HG03378 (cell line): Measurements from ENCODE around the gene DOCK2.

Experiments
- ATAC-seq: cut with Tn5 transposase; IDR thresholded peaks from one replicate; pipeline ENCODE4 v1.9.1; 2021; ENCODE audit warnings: mild to moderate bottlenecking, moderate library complexity; ENCODE audit not compliant: unreplicated experiment

The DOCK2 gene

GRCh38 chr5:169686137-169686536, 49.1 kb downstream of the DOCK2 start:
- peak; percentile 64 for ATAC-seq

- ATAC-seq = no peak
Measured at GRCh38 chr5:169688106-169688505, 51.0 kb downstream of the DOCK2 start.

DNA sequence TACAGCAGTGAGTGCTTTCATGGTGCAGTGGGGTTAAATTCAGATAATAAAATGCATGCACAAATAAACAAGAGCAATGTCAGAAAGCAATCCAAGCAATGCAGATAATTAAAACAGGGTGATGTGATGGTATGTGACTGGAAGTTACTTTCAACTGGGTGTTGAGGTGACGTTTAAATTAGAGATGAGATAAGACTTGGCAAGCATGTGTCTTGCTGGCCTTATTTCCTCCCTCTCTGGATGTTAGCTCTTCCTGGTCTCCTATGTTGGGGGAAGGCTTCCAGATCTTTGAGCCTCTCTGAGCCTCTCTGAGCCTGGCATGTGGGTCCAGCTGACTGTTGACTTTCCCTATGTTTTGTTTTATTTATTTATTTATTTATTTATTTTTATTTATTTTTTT, 54.4 kb downstream of the DOCK2 start:
- ATAC-seq = no peak

- ATAC-seq = no peak
Measured at GRCh38 chr5:169694091-169694625, 57.1 kb downstream of the DOCK2 start.

GRCh38 chr5:169695025-169695625, 58.0 kb downstream of the DOCK2 start:
- no peak for ATAC-seq

DNA sequence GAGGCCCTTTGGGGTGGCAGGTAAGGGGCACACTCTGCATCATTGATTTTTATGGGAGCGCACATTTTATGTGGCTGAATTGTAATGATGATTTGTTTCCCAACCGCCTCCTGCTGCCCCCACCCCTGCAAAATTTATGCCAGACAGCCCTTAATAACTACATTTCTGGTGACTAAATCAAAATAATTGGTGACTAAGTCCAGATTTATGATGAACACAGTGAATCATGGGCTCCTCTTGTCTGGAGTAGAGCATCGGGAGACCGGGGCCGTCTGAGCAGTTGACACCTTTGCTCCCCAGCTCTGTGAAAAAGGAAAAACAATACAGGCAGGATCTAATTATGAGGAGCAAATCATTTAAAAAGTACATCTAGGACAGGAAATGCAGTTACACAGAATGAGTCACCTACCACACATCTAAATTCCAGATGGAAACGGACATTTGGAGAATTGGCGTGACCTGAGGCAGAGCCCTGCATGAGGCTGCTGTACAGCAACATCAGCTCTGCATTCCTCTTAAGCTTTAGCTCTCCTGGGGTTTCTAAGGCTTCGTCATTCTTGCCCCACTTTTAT, 58.9 kb downstream of the DOCK2 start:
- no peak for ATAC-seq

- ATAC-seq = no peak
Measured at GRCh38 chr5:169696621-169697510, 59.8 kb downstream of the DOCK2 start.

DNA sequence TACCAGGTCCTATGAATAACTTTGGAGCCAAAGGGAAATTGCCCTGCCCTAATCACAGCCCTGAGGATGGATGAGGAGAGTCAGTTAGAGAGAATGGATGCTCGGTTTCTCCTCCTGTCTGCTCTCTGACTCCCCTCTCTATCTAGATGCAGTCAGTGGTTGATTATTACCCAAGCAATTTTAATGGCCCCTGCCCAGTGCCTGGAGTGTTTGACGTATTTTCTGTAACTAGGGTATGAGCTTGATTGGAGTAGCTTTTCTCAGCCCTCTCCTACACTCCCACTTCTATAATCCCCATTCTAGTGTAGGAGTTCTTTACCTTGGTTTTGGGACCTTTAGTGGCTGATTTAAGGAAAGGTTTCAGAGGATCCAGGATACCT, 60.4 kb downstream of the DOCK2 start:
- no peak for ATAC-seq

DNA sequence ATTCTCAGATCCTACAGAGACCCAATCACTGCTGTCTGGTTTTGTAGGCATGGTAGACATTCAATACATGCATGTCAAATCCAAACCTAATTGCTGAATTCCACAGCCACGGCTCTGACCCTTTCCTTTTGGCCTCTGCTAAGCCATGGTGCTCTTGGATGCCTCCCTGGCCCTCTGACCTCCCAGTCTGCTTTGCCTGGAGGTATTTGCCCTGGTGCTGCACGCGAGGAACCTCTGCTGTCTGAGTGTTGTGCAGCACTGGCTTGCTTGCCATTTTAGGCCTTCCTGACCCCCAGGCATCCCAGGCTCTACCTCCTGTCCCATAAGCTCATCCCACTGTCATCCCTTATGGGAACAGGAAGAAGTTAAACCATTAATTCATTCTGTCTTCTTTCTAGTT, 60.9 kb downstream of the DOCK2 start:
- no peak for ATAC-seq

DNA sequence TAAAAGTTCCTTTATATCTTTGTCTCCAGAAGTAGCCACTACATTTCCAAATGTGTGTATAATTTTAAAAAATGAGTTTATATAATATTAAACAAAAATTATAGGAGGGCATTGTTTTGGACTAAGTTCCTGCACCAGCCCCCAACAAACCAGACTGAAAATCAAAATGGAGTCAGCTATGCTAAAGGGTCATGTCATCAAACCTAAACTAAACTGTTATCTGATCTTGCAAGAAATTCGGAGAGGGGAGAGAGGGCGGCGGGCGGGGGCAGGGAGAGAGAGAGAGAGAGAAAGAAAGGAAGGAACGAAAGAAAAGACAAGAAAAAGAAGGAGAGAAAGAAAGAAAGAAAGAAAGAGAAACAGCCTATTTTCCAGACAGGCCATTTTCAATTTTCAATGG, 63.5 kb downstream of the DOCK2 start:
- no peak for ATAC-seq

DNA sequence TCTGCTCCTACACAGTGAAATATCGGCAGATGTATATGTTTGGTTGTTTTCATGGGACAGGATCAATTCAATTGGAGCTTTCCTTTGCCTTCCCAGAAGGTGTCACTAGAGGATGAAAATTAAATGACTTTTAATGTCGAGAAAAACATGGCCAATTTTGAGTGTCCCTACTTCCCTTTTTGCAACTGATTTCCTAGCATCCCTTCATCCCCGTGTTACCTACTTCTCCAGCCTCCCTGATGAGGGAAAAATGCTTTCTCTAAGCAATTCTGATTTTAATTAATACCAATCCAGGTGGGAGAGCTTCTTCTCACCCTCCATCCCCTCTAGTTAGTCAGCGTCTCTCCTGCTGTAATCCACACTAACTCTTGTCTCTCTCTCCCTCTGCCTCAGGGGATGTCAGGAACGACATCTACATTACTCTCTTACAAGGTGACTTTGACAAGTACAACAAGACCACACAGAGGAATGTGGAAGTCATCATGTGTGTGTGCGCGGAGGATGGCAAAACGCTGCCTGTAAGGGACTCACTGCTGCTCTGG, 64.9 kb downstream of the DOCK2 start:
- no peak for ATAC-seq

GRCh38 chr5:169702693-169703481, 65.8 kb downstream of the DOCK2 start:
- peak; percentile 87 for ATAC-seq

DNA sequence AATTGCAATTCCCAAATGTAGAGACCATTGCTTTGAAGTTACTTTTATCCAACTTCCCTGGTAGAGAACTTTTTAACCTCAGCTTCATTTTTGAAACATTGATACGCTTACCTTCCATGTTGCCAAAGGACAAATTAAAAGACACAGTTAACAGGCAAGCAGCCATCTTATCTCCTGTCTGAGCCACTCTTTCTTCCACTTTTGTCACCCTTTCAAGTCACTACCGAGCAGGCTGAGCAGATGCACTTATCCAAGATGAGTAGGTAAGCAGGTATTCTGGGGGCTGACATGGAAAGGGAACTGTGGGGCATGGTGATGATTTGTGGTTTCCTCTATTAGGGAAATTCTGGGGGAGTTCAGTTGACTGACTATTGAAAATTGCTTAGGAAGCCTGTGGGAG, 66.7 kb downstream of the DOCK2 start:
- no peak for ATAC-seq

DNA sequence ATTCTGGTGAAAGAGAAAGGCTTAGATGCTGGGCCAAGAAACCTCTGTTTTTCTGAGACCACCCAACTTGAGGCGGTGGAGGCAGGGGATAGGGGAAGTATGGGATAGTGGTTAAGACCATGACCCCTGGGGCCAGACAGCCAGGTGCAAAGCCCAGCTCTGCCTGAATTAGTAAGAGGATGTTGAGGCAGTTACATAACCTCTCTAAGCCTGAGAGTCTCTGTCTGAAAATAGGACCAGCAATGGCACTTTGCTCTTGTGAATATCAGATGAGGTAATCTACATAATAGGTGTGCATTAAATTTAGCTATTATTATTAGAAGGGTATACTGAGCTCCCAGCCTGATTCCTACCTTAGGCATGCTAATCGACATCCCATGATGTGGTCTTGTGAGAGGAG, 68.2 kb downstream of the DOCK2 start:
- ATAC-seq = no peak

DNA sequence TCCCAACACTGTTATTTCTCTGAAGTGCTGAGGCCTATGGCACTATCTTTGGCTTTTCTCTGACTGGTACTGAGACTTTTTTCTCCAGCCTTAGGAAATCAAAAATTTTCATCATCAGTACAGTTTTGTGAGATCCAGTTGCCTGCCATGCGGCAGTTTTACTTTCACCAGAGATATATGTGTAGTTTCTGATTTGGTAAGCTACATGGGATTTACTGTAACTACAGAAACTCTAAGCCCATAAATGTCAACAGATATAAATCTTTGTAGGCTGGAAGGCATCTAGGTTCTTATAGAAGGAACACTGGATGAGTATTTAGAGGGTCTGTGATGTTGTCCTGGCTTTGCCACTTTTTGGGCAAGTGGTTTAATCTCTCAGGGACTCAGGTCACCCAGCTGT, 69.0 kb downstream of the DOCK2 start:
- ATAC-seq = no peak

GRCh38 chr5:169706758-169707450, 69.8 kb downstream of the DOCK2 start:
- no peak for ATAC-seq

DNA sequence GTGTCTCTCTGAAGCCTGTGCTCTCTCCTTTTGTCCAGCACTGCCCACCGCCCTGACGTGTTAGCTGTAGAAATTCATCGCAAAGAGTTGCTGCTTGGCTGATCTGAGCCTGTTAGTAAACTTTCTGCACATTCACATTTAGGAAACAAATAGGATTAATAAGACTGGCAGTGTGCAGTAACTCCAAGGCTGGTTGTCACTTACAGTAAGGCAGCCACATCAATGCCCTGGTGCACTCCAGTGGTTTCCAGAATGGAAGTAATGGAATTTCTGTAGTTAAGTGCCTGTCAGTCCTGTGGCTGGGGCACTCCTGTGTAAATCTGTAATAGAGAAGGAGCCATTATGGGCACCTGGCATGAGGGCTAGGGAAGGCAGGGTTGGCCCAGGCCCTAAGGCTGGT, 70.6 kb downstream of the DOCK2 start:
- no peak for ATAC-seq

- no peak for ATAC-seq
Measured at GRCh38 chr5:169710675-169711074, 73.6 kb downstream of the DOCK2 start.

DNA sequence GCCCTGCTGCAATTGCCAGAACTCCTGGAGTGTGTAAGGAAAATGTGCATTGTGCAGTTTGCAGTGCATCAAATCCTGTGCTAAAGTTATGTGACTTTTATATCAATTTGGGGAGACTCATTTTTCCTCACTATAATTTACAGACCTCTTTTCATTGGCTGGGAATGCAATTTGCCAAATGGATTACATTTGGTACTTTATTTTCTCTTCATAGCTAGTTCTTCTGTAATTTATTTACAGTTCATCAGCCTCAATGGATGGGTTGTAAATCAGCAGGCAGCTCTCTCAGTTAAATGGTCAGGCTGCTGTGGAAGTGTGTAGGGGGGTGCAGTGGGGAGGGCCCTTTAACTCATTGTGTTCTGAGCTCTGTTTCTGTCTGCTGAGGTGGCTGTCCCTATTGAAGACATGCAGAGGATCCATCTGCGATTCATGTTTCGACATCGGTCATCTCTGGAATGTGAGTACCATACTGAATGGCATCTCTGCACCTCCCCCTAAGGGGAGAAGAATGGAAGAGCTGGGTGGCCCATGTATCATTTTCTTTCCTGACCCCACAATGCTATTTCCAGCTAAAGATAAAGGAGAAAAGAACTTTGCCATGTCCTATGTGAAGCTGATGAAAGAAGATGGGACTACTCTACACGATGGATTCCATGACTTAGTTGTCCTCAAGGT, 74.6 kb downstream of the DOCK2 start:
- no peak for ATAC-seq

DNA sequence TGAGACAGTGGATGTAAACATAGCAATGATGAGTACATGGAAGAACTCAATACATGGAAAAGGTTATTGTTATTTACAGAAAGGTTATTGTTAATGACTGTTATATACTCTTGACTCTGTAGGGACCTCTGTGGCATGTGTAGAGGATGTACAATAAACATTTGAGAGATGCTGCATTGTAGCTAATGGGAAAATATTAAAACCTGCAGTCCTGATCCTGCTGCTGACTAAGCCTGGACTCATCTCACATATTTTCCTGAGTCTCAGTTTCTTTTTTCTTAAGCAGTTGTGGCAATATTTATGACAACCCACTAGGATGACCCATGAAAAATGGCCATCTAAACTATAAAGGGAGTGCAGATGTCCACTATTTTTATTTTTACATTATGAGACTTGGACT, 75.4 kb downstream of the DOCK2 start:
- ATAC-seq = no peak
